HCT116 (cell line): Measurements from ENCODE around the gene OR56B1. TPM values are rescaled to one million over a fixed set of nuclear protein-coding genes. Genes with fewer than 3 reads are reported as not detected.

Experiments used
- ATAC-seq: fragments of 200-7000 bp; cut with Tn5 transposase; 2 replicates; pipeline ENCODE4 v1.9.1; 2020; ENCODE audit warnings: mild to moderate bottlenecking, moderate library complexity
- BruUV-seq: library from RNA; stranded (reverse); fragments of 400-500 nt; replicated peaks from 2 replicates; lab custom pipeline; 2021; lab: Mats Ljungman, UMichigan
- CTCF ChIA-PET: fragments of 300-600 bp; sonication (Branson Sonifier 250); formaldehyde crosslinking; loops from one replicate; lab custom pipeline; 2021; ENCODE audit warnings: antibody characterized with exemption; lab: Charles Lee
- POLR2A ChIA-PET: fragments of 300-600, 350-600 bp; sonication (Branson Sonifier 250); formaldehyde crosslinking; loops from one replicate; lab custom pipeline; 2021; ENCODE audit warnings: antibody characterized with exemption; lab: Charles Lee
- RAD21 ChIA-PET, 2 experiments: fragments of 300-600 bp; sonication (Branson Sonifier 250); formaldehyde crosslinking; loops; one replicate each; lab custom pipeline; 2023; ENCODE audit warnings: low total read pairs in 2 of 2; ENCODE audit not compliant: uncharacterized antibody in 2 of 2, unreplicated experiment in 2 of 2, low non-redundant PET in 1 of 2; lab: Charles Lee
- DNase-seq: peaks from one replicate; pipeline ENCODE4 v3.0.0-alpha.2; 2010; ENCODE audit warnings: low read depth, low spot score
- H2AFZ ChIP-seq: fragments of 200-600 bp; shearing (Covaris generic), sonication (generic); 2 replicates; pipeline ENCODE4 v1.6.1; 2017; ENCODE audit warnings: low read depth, mixed run types, mixed read lengths, antibody characterized with exemption, low read length; ENCODE audit not compliant: poor library complexity, severe bottlenecking
- H3K27ac ChIP-seq: 2 replicates; pipeline ENCODE4 v1.5.1; 2012; ENCODE audit warnings: low read depth, low read length
- H3K27me3 ChIP-seq: fragments of 200-600 bp; sonication (generic); 2 replicates; pipeline ENCODE4 v1.6.1; 2016; ENCODE audit warnings: mixed run types, low read length, mixed read lengths; ENCODE audit not compliant: insufficient read depth
- H3K36me3 ChIP-seq, 2 experiments: fragments of 200-500 bp in 1 of 2; fragments of 200-600 bp in 1 of 2; sonication (Bioruptor generic) in 1 of 2; sonication (generic) in 1 of 2; 2 replicates each; pipeline versions ENCODE4 v1.5.1 to v1.6.1; 2014 to 2016; ENCODE audit warnings: low read length in 2 of 2, inconsistent platforms in 1 of 2, mixed read lengths in 1 of 2, mixed run types in 1 of 2; ENCODE audit not compliant: insufficient read depth in 2 of 2, control insufficient read depth in 1 of 2
- H3K4me1 ChIP-seq, 2 experiments: fragments of 200-600 bp in 1 of 2; sonication (generic) in 1 of 2; 2 replicates each; pipeline versions ENCODE4 v1.5.1 to v1.6.1; 2012 to 2017; ENCODE audit warnings: low read length in 2 of 2, inconsistent platforms in 1 of 2, mild to moderate bottlenecking in 1 of 2, mixed read lengths in 1 of 2, mixed run types in 1 of 2, moderate library complexity in 1 of 2; ENCODE audit not compliant: insufficient read depth in 2 of 2, control insufficient read depth in 1 of 2
- H3K4me2 ChIP-seq: fragments of 200-600 bp; sonication (generic); 2 replicates; pipeline ENCODE4 v1.6.1; 2017; ENCODE audit warnings: mixed run types, low read length, mixed read lengths
- H3K4me3 ChIP-seq, 2 experiments: fragments of 200-600 bp in 1 of 2; sonication (generic) in 1 of 2; replicated peaks in 1 of 2; 2 replicates each; pipeline ENCODE4 v1.5.1; 2011 to 2016; ENCODE audit warnings: low read length in 2 of 2, control low read depth in 1 of 2, low read depth in 1 of 2, mild to moderate bottlenecking in 1 of 2, mixed read lengths in 1 of 2, mixed run types in 1 of 2
- H3K79me2 ChIP-seq: fragments of 200-600 bp; sonication (generic); 2 replicates; pipeline ENCODE4 v1.6.1; 2017; ENCODE audit warnings: mild to moderate bottlenecking, mixed run types, low read length, moderate library complexity, mixed read lengths; ENCODE audit not compliant: insufficient read depth
- H3K9ac ChIP-seq: fragments of 200-600 bp; sonication (generic); 2 replicates; pipeline ENCODE4 v1.6.1; 2016; ENCODE audit warnings: low read length, mixed read lengths
- H3K9me2 ChIP-seq: fragments of 200-600 bp; sonication (generic), shearing (Covaris generic); 2 replicates; pipeline ENCODE4 v1.6.1; 2017; ENCODE audit warnings: mixed run types, mild to moderate bottlenecking, moderate library complexity; ENCODE audit not compliant: insufficient read depth
- H3K9me3 ChIP-seq, 2 experiments: fragments of 200-500 bp in 1 of 2; fragments of 200-600 bp in 1 of 2; sonication (Bioruptor generic) in 1 of 2; sonication (generic) in 1 of 2; 2 replicates each; pipeline ENCODE4 v1.6.1; 2014 to 2017; ENCODE audit warnings: low read length in 2 of 2, mixed read lengths in 2 of 2, inconsistent platforms in 1 of 2, low read depth in 1 of 2, mild to moderate bottlenecking in 1 of 2, mixed run types in 1 of 2, moderate library complexity in 1 of 2; ENCODE audit not compliant: control insufficient read depth in 1 of 2, insufficient read depth in 1 of 2
- H4K20me1 ChIP-seq: fragments of 200-600 bp; sonication (generic), shearing (Covaris generic); 2 replicates; pipeline ENCODE4 v1.6.1; 2017; ENCODE audit warnings: mixed run types, mild to moderate bottlenecking, moderate library complexity; ENCODE audit not compliant: insufficient read depth
- FOSL1 ChIP-seq: IDR thresholded peaks from 2 replicates; pipeline ENCODE4 v1.6.1; 2012; ENCODE audit warnings: low read depth
- POLR2AphosphoS5 ChIP-seq: IDR thresholded peaks from 2 replicates; pipeline ENCODE4 v1.6.1; 2011; ENCODE audit warnings: mild to moderate bottlenecking, low read depth, low read length, moderate library complexity
- YY1 ChIP-seq: IDR thresholded peaks from 2 replicates; pipeline ENCODE4 v1.6.1; 2011; ENCODE audit warnings: low read length, low read depth, moderate library complexity, mild to moderate bottlenecking; ENCODE audit not compliant: insufficient replicate concordance; ENCODE audit errors: extremely low read depth
- ZFX ChIP-seq: fragments of 450-650 bp; IDR thresholded peaks from 2 replicates; pipeline ENCODE4 v1.6.1; 2017
- intact Hi-C: fragments of 100-400 bp; cut with micrococcal nuclease; formaldehyde crosslinking; loops from 2 replicates; pipeline ENCODE4 v1.10.0; 2022
- total RNA-seq: library from RNA; stranded (reverse); gene quantifications from one replicate; pipeline ENCODE4 v1.2.1, GENCODE V29; 2021; ENCODE audit not compliant: unreplicated experiment
- TF ChIP-seq, protein P1 (sequence below): IDR thresholded peaks from 2 replicates; pipeline ENCODE4 v1.6.1; 2012

OR56B1 gene
- total RNA-seq, 1 experiment from 2014 or later, result not detected

- no peaks in the 10 kb centered on the region for H3K4me1 ChIP-seq
- H3K9ac ChIP-seq, result no peak overlapping the region
- no peaks in the 10 kb centered on the region for H3K79me2 ChIP-seq
- H4K20me1 ChIP-seq, result no peaks in the 10 kb centered on the region
- H3K4me2 ChIP-seq, result no peak overlapping the region
- ChIA-PET CTCF (interaction anchor here (1.6 kb wide), 1 partner anchor 12 kb away, joined by 4 read pairs; a partner anchor contains a TSS), POLR2A (no interaction called here), RAD21 (no interaction called here)
- no peak overlapping the region for H3K4me3 ChIP-seq
- peaks cover 71% of the 10 kb centered on the region for H3K27me3 ChIP-seq
- no peak for DNase-seq
- no peaks in the 10 kb centered on the region for H3K36me3 ChIP-seq
- no peaks in the 10 kb centered on the region for H3K9me2 ChIP-seq
- no peak overlapping the region for H3K27ac ChIP-seq
- no peak overlapping the region for H2AFZ ChIP-seq
- no peak for TF ChIP-seq ZFX
- no peak for TF ChIP-seq FOSL1
- TF ChIP-seq YY1, result no peak
- BruUV-seq, result no TSS peak
- no peaks in the 10 kb centered on the region for H3K9me3 ChIP-seq
- no peak for ATAC-seq
- intact Hi-C loops, result no loop called here
Observed at GRCh38 chr11:5749836-5750235, 13.6 kb downstream of the OR56B1 start.

- H3K9me2 ChIP-seq, result no peaks in the 10 kb centered on the region
- ChIA-PET CTCF (no interaction called here), RAD21 (no interaction called here), POLR2A (no interaction called here)
- no peak for DNase-seq
- H4K20me1 ChIP-seq, result no peaks in the 10 kb centered on the region; the same call in 1 of the 2 replicates
- intact Hi-C loops, result no loop called here
- H3K4me2 ChIP-seq, result no peak within 1 kb of the TSS
- no peak within 1 kb of the TSS for H2AFZ ChIP-seq
- no peaks in the 10 kb centered on the region for H3K79me2 ChIP-seq
- no peak for ATAC-seq
- no TSS peak for BruUV-seq
- peaks cover 80% of the 10 kb centered on the region for H3K27me3 ChIP-seq
- H3K36me3 ChIP-seq, result no peaks in the 10 kb centered on the region
- no peak within 1 kb of the TSS for H3K27ac ChIP-seq
- H3K9me3 ChIP-seq, result no peaks in the 10 kb centered on the region
- TF ChIP-seq POLR2AphosphoS5, result no peak
- TF ChIP-seq, protein P1, sequence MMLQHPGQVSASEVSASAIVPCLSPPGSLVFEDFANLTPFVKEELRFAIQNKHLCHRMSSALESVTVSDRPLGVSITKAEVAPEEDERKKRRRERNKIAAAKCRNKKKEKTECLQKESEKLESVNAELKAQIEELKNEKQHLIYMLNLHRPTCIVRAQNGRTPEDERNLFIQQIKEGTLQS, result no peak
- H3K9ac ChIP-seq, result no peak within 1 kb of the TSS
- no peak within 1 kb of the TSS for H3K4me3 ChIP-seq
- H3K4me1 ChIP-seq, result no peaks in the 10 kb centered on the region
Observed at GRCh38 chr11:5753943-5754342, 17.7 kb downstream of the OR56B1 start, which contains the start of gene OR52N4. OR52N4 (plus strand) TSS chr11:5754243; CDS start chr11:5754741, 498 bp downstream.
